Measurements from ENCODE around the gene EPN3.

EPN3 gene

DNA sequence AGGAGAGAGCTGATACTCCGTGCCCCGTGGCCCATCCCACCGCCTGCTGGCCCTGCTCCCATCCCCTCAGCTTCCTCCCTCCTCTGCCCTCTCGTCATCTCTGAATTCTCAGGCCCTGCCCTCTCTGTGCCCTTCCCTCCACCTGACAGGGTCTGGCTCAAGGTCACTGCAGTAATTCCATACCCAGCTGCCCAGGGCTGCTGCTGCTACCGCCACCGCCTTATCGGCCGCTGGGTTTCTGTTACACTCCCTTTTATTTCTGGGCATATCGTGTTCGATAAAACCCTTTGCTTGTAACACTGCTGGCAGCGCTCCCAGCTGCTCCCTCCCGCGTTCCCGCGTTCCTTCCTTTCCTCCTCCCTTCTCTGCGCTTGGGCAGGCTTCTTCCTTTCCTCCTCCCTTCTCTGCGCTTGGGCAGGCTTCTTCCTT is 1.2 kb downstream of the EPN3 start:
- Histone ChIP-seq H3K4me3 (ENCODE audit: insufficient read depth, low read depth, low read length, poor library complexity, severe bottlenecking) (no peak overlapping the region), H3K4me1 (ENCODE audit: control insufficient read depth, insufficient read depth, low read length, poor library complexity, severe bottlenecking) (peaks cover 13% of the 10 kb centered on the region)

DNA sequence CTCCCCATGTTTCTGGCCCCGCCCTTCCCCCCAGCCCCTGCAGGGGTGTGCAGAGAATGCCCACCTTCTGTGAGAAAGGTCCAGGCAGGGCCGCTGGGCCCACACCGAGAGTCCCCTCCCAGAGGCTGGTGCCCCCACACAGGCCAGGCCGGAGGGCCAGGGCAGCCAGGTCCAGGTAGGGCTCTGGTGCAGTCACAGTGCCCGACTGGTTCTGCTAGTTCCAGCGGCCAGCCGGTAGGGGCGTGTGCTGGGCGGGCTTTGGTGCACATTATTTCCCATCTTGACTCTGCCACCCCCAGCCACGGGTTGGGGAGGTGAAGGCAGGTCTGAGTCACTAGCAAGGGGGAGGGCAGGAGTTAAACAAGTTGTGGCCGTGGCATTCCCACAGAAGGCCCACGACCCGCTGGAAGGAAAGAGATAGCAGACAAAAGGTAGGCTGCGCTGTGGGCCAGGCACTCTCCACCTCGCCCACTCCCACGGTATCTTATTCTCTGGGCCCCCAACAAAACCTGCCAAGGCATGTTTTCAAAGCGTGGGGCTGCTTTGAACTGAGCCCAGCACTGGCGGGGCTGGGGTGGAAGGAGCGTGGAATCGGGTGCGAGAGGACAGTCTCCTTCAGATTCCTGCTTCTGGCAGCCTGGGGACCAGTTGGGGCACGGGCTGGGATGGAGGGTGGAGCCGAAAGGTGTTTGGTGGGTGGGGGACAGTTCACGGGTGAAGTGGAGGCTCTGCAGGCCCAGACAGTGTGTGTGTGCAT is 1.9 kb downstream of the EPN3 start:
- H3K4me3 ChIP-seq (ENCODE audit: insufficient read depth, low read depth, low read length, poor library complexity, severe bottlenecking), result no peak overlapping the region
- H3K4me1 ChIP-seq (ENCODE audit: control insufficient read depth, insufficient read depth, low read length, poor library complexity, severe bottlenecking), result peaks cover 13% of the 10 kb centered on the region

More for the DNA sequence above, 1.2 kb downstream of the EPN3 start:
- no peaks in the 10 kb centered on the region for H3K36me3 ChIP-seq (ENCODE audit: control insufficient read depth, insufficient read depth, low read length)
- DNase-seq, result no peak
- H3K9me3 ChIP-seq (ENCODE audit: control insufficient read depth, low read length), result no peaks in the 10 kb centered on the region
- peaks cover 26% of the 10 kb centered on the region for H3K27me3 ChIP-seq (replicated peaks; ENCODE audit: control insufficient read depth, insufficient read depth, low read length, poor library complexity, severe bottlenecking)
- H3K27ac ChIP-seq (ENCODE audit: insufficient read depth, low read length, poor library complexity, severe bottlenecking), result no peak overlapping the region

DNA sequence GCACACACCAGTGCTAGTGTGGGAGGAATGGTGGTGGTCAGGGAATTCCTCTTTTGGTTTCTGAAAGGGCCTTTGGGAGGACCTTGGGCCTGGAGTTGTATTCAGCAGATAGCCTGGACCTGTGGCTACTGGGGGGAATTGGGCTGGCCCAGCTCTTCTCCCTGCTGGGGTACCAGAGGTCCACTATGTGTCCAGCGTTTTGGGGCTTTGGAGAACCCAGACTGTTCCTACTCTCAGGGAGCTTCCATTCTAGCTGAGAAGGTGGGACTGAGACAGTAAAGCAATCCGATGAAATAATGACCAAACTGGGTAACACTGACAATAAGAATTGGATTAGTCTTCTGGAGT is 2.4 kb downstream of the EPN3 start:
- H3K9me3 ChIP-seq (ENCODE audit: control insufficient read depth, low read length), result no peaks in the 10 kb centered on the region
- no peak overlapping the region for H3K27ac ChIP-seq (ENCODE audit: insufficient read depth, low read length, poor library complexity, severe bottlenecking)
- no peaks in the 10 kb centered on the region for H3K36me3 ChIP-seq (ENCODE audit: control insufficient read depth, insufficient read depth, low read length)
- H3K4me3 ChIP-seq (ENCODE audit: insufficient read depth, low read depth, low read length, poor library complexity, severe bottlenecking), result no peak overlapping the region
- H3K27me3 ChIP-seq (replicated peaks; ENCODE audit: control insufficient read depth, insufficient read depth, low read length, poor library complexity, severe bottlenecking), result peaks cover 26% of the 10 kb centered on the region
- H3K4me1 ChIP-seq (ENCODE audit: control insufficient read depth, insufficient read depth, low read length, poor library complexity, severe bottlenecking), result peaks cover 13% of the 10 kb centered on the region
- DNase-seq, result no peak

More for the DNA sequence above, 1.9 kb downstream of the EPN3 start:
- DNase-seq, result no peak
- Histone ChIP-seq H3K9me3 (ENCODE audit: control insufficient read depth, low read length) (no peaks in the 10 kb centered on the region), H3K27ac (ENCODE audit: insufficient read depth, low read length, poor library complexity, severe bottlenecking) (no peak overlapping the region), H3K36me3 (ENCODE audit: control insufficient read depth, insufficient read depth, low read length) (no peaks in the 10 kb centered on the region), H3K27me3 (replicated peaks; ENCODE audit: control insufficient read depth, insufficient read depth, low read length, poor library complexity, severe bottlenecking) (peaks cover 26% of the 10 kb centered on the region)

DNA sequence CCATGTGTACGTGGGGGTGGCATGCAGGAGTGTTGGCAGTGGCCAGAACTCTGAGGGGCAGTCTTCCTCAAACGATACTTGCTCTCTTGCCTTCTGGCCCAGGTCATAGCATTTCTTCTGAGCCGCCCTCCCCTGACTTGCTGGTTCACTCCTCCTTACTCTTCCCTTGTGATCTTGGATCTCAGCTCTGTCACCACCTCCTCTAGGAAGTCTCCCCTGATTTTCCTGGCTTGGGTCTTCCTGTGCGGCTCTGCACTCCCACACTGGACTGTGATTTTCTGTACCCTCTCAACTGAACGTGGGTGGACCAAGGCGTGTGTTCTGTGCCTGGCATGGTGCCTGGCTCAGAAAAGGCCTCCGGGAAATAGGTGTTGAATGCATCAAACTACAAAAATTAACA is 2.9 kb downstream of the EPN3 start:
- H3K9me3 ChIP-seq (ENCODE audit: control insufficient read depth, low read length), result no peaks in the 10 kb centered on the region
- no peak overlapping the region for H3K27ac ChIP-seq (ENCODE audit: insufficient read depth, low read length, poor library complexity, severe bottlenecking)
- DNase-seq, result no peak
- H3K27me3 ChIP-seq (replicated peaks; ENCODE audit: control insufficient read depth, insufficient read depth, low read length, poor library complexity, severe bottlenecking), result peaks cover 24% of the 10 kb centered on the region
- peaks cover 13% of the 10 kb centered on the region for H3K4me1 ChIP-seq (ENCODE audit: control insufficient read depth, insufficient read depth, low read length, poor library complexity, severe bottlenecking)
- H3K4me3 ChIP-seq (ENCODE audit: insufficient read depth, low read depth, low read length, poor library complexity, severe bottlenecking), result no peak overlapping the region
- no peaks in the 10 kb centered on the region for H3K36me3 ChIP-seq (ENCODE audit: control insufficient read depth, insufficient read depth, low read length)

DNA sequence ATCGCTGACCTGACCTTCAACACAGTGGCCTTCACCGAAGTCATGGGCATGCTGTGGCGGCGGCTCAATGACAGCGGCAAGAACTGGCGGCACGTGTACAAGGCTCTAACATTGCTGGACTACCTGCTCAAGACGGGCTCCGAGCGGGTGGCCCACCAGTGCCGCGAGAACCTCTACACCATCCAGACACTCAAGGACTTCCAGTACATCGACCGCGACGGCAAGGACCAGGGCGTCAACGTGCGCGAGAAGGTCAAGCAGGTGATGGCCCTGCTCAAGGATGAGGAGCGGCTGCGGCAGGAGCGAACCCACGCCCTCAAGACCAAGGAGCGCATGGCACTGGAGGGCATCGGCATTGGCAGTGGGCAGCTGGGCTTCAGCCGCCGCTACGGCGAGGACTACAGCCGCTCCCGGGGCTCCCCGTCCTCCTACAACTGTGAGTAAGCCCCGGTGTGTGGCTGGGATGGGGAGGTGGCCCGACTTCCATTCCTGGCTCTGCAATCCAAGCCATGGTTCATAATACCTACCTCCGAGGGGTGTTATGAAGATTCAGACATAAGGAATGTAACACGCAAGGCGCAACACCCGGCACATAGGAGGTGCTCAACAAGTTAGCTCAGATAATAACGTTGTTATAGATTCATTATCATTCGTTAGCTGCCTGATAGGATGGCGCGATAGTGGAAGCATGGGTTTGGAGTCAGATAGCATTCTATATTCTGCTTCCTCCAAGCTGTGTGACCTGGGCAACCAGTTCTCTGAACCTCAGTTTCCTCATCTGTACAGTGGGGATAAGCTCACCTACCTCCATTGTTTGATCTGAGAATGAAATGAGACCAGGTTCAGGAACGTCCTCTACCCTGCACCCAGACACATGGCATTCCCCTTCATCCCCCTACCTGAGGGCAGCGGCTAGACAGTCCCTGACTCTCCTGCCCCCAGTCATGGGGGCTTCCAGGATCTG is 4.4 kb downstream of the EPN3 start:
- Histone ChIP-seq H3K9me3 (ENCODE audit: control insufficient read depth, low read length) (no peaks in the 10 kb centered on the region), H3K27ac (ENCODE audit: insufficient read depth, low read length, poor library complexity, severe bottlenecking) (no peak overlapping the region), H3K27me3 (replicated peaks; ENCODE audit: control insufficient read depth, insufficient read depth, low read length, poor library complexity, severe bottlenecking) (peaks cover 13% of the 10 kb centered on the region), H3K4me1 (ENCODE audit: control insufficient read depth, insufficient read depth, low read length, poor library complexity, severe bottlenecking) (peaks cover 13% of the 10 kb centered on the region), H3K36me3 (ENCODE audit: control insufficient read depth, insufficient read depth, low read length) (no peaks in the 10 kb centered on the region), H3K4me3 (ENCODE audit: insufficient read depth, low read depth, low read length, poor library complexity, severe bottlenecking) (no peak overlapping the region)
- DNase-seq, result no peak

DNA sequence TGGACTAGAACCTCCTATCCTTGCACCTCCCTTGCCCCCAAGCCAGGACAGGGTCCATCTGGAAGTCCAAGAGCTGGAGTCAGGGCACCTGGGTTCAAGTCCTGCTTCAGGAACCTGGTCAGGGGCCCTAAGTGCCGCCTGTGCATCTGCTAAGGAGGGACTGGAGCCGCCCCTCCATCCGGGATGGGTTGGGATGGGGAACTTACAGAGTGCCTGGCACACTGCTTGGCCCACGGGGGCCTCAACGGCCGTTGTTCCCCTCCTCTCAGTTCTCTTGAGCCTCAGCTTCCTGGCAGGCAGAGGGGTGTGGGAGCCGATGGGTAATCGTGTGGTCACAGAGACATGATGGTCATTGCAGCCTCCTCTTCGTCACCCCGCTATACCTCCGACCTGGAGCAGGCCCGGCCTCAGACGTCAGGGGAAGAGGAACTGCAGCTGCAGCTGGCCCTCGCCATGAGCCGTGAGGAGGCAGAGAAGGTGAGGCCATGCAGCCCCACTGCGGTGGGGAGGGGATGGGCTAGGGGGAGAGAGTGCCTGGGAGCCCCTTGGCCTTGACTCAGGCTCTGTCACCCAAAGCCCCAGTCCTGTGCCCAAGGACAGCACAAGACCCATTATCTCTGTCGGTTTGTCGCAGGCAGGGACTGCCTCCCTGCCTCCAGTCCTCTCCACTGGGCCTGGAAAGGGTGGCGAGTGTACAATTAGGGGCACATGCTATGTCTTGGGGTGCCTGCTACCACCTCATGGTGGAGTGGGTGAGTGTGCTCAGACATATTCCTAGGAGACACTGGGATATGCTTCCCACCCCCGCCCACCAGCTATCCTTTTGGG is 5.4 kb downstream of the EPN3 start:
- DNase-seq, result no peak
- Histone ChIP-seq H3K27me3 (replicated peaks; ENCODE audit: control insufficient read depth, insufficient read depth, low read length, poor library complexity, severe bottlenecking) (peaks cover 3% of the 10 kb centered on the region), H3K4me1 (ENCODE audit: control insufficient read depth, insufficient read depth, low read length, poor library complexity, severe bottlenecking) (peaks cover 9% of the 10 kb centered on the region), H3K4me3 (ENCODE audit: insufficient read depth, low read depth, low read length, poor library complexity, severe bottlenecking) (no peak overlapping the region), H3K36me3 (ENCODE audit: control insufficient read depth, insufficient read depth, low read length) (no peaks in the 10 kb centered on the region), H3K9me3 (ENCODE audit: control insufficient read depth, low read length) (no peaks in the 10 kb centered on the region), H3K27ac (ENCODE audit: insufficient read depth, low read length, poor library complexity, severe bottlenecking) (no peak overlapping the region)

DNA sequence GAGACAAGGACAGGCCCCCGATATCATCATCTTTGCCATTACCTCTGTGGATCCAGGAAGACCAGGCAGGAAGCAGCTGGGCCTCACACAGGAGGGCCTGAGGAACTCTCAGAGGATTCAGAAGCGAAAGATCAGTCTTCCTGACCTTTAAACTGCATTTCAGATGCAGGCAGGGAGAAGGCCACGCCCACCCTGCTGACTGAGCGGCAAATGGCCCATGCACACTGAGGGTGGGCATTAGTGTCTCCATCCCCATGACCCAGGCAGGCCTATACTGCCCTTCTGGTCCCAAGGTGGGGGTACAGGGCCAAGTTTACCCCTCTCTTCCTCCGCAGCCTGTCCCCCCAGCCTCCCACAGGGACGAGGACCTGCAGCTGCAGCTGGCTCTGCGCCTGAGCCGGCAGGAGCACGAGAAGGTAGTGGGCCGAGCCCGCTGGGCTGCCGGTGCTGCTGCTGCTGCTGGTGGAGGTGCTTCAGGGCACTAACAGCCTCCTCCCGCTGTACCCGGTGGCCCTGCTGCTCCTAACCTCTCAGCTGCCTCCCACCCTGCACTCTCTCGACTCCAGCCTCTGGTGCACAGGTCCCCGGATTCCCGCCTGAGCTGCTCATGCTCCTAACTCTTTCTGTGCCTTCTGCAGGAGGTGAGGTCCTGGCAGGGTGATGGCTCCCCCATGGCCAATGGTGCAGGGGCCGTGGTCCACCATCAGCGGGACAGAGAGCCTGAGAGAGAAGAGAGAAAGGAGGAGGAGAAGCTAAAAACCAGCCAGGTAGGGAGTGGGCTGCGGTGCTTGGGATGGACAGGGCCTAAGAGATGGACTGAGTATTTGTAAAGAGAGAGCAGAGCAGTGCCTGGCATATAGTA is 6.2 kb downstream of the EPN3 start:
- Histone ChIP-seq H3K27me3 (replicated peaks; ENCODE audit: control insufficient read depth, insufficient read depth, low read length, poor library complexity, severe bottlenecking) (no peaks in the 10 kb centered on the region), H3K27ac (ENCODE audit: insufficient read depth, low read length, poor library complexity, severe bottlenecking) (no peak overlapping the region), H3K4me3 (ENCODE audit: insufficient read depth, low read depth, low read length, poor library complexity, severe bottlenecking) (no peak overlapping the region)

DNA sequence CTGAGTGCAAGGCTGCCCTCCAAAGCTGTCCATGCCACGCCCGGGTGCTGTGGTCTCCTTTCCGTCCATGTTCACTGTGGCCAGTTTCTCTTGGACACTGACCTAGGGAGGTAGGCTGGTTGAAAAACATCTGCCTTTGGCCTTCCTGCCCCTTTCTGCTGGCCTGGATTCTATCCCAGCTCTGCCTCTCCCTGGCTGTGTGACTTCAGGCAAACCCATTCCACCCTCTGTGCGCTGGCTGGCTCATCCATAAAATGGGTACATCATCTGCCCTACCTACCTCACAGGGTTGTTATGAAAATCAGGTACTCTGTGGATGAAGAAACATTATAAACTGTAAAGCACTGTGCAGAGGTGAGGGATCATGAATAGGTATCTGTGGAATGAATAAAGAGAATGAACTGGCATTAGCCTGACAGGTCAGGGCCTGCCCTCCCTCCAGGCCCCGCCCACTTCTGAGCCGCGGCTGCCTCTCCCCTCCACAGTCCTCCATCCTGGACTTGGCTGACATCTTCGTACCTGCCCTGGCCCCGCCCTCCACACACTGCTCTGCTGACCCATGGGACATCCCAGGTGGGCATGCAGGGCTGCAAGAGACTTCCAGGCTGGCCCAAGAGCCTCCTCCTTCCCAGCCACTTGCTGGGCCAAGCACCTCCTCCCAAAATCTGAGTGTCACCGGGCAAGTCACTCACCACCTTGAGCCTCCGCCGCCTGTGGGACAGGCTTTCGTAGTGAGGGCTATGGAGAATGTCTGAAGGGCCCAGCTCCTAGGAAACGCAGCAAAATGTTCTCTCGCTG is 7.4 kb downstream of the EPN3 start:
- Histone ChIP-seq H3K4me3 (ENCODE audit: insufficient read depth, low read depth, low read length, poor library complexity, severe bottlenecking) (no peak overlapping the region), H3K36me3 (ENCODE audit: control insufficient read depth, insufficient read depth, low read length) (no peaks in the 10 kb centered on the region), H3K4me1 (ENCODE audit: control insufficient read depth, insufficient read depth, low read length, poor library complexity, severe bottlenecking) (peaks cover 4% of the 10 kb centered on the region), H3K27me3 (replicated peaks; ENCODE audit: control insufficient read depth, insufficient read depth, low read length, poor library complexity, severe bottlenecking) (no peaks in the 10 kb centered on the region), H3K27ac (ENCODE audit: insufficient read depth, low read length, poor library complexity, severe bottlenecking) (no peak overlapping the region), H3K9me3 (ENCODE audit: control insufficient read depth, low read length) (no peaks in the 10 kb centered on the region)
- DNase-seq, result no peak

More for the DNA sequence above, 6.2 kb downstream of the EPN3 start:
- Histone ChIP-seq H3K4me1 (ENCODE audit: control insufficient read depth, insufficient read depth, low read length, poor library complexity, severe bottlenecking) (peaks cover 9% of the 10 kb centered on the region), H3K36me3 (ENCODE audit: control insufficient read depth, insufficient read depth, low read length) (no peaks in the 10 kb centered on the region), H3K9me3 (ENCODE audit: control insufficient read depth, low read length) (no peaks in the 10 kb centered on the region)
- DNase-seq, result no peak

Data from effector memory CD4-positive, alpha-beta T cell (primary cell).